MG63 (cell line): ENCODE measurements around the gene SLC16A10. TPM values are rescaled to one million over a fixed set of nuclear protein-coding genes. Genes with fewer than 3 reads are reported as not detected.
"Not testable (repeated sequence)": the region's sequence is repeated elsewhere in the genome, so short reads cannot be mapped to it uniquely, and the experiment has no call there.

Experiments used
- DNase-seq: peaks from one replicate; pipeline ENCODE4 v3.0.0-alpha.2; 2020
- H3K27me3 ChIP-seq: fragments of 250-450 bp; sonication (Bioruptor Pico); 2 replicates; pipeline ENCODE4 v1.5.1; 2020; ENCODE audit warnings: mild to moderate bottlenecking, moderate library complexity
- H3K36me3 ChIP-seq: fragments of 250-450 bp; sonication (Bioruptor Pico); 2 replicates; pipeline ENCODE4 v1.5.1; 2020; ENCODE audit warnings: mild to moderate bottlenecking, moderate library complexity
- H3K4me3 ChIP-seq: fragments of 250-450 bp; sonication (Bioruptor Pico); 2 replicates; pipeline ENCODE4 v1.5.1; 2020; ENCODE audit warnings: mild to moderate bottlenecking, moderate library complexity
- H3K9me3 ChIP-seq: fragments of 250-450 bp; sonication (Bioruptor Pico); 2 replicates; pipeline ENCODE4 v1.5.1; 2020; ENCODE audit warnings: mild to moderate bottlenecking, moderate library complexity
- total RNA-seq: library from RNA; depleted of rRNA; stranded (reverse); fragments of >200 nt; shearing (Covaris generic); gene quantifications from 2 replicates; pipeline ENCODE4 v1.2.3, GENCODE V29; 2014; ENCODE audit warnings: low replicate concordance

The SLC16A10 gene
- total RNA-seq, 1 experiment from 2014 or later: 0.40 TPM

DNA sequence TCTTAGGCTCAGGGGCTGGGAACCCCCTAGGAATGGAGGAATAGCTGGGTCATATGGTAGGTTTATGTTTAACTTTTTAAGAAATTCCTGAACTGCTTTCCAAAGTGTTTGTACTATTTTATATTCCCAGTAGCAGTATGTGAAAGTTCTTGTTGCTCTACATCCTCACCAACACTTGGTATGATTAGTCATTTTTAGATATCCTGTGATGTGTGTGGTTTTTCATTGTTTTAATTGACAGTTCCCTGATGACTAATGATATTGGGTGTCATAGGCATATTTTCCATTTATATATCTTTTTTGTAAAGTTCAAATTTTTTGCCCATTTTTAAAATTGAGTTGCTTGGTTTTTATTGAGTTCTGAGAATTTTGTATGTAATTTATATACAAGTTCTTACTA lies 72.3 kb downstream of the SLC16A10 start:
- no peak for DNase-seq
- Histone ChIP-seq H3K4me3 (no peak overlapping the region), H3K9me3 (0 out of 2 replicates have a peak, but pooled peaks cover 3% of the 10 kb centered on the region), H3K27me3 (no peaks in the 10 kb centered on the region), H3K36me3 (no peaks in the 10 kb centered on the region)

DNA sequence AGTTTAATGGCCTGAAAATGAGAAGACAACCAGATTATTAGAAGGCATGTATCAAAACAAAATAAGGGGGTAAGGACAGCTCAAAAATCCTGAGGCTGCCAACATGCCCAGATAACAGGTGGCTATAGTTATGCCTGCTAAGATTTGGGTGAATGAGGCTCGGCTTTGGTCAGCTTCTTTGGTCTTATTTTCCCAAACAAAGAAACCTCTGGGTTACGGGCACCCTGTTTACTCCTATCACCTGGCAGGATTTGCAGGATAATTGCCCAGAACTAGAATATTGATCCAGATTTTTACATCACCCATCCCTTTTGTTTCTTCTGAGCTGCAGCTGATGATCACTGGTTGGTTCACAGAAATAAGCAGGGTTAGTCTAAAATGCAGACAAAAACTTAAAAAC lies 74.3 kb downstream of the SLC16A10 start:
- DNase-seq: no peak
- Histone ChIP-seq H3K9me3 (0 out of 2 replicates have a peak, but pooled peaks cover 3% of the 10 kb centered on the region), H3K4me3 (no peak overlapping the region), H3K27me3 (no peaks in the 10 kb centered on the region), H3K36me3 (no peaks in the 10 kb centered on the region)

DNA sequence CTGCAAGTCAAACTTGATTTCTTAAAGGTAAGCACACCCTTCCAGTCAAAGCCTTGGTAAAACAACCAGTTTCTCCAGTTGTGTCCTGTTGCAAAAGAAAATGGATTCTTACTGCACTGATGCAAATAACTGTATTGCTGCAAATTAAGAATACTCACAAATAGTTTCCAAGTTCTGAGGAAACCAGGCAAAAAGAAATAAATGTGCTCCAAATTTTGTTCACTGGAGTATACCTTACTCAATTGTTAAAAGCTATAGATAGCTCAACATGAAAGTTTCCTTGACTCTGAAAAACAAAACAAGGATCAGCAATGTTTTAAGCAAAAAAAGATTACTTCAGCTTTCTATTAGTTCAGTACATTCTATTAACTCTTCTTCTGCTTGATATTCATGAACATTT lies 75.2 kb downstream of the SLC16A10 start:
- no peak for DNase-seq
- Histone ChIP-seq H3K36me3 (no peaks in the 10 kb centered on the region), H3K4me3 (no peak overlapping the region), H3K27me3 (no peaks in the 10 kb centered on the region), H3K9me3 (0 out of 2 replicates have a peak, but pooled peaks cover 3% of the 10 kb centered on the region)

DNA sequence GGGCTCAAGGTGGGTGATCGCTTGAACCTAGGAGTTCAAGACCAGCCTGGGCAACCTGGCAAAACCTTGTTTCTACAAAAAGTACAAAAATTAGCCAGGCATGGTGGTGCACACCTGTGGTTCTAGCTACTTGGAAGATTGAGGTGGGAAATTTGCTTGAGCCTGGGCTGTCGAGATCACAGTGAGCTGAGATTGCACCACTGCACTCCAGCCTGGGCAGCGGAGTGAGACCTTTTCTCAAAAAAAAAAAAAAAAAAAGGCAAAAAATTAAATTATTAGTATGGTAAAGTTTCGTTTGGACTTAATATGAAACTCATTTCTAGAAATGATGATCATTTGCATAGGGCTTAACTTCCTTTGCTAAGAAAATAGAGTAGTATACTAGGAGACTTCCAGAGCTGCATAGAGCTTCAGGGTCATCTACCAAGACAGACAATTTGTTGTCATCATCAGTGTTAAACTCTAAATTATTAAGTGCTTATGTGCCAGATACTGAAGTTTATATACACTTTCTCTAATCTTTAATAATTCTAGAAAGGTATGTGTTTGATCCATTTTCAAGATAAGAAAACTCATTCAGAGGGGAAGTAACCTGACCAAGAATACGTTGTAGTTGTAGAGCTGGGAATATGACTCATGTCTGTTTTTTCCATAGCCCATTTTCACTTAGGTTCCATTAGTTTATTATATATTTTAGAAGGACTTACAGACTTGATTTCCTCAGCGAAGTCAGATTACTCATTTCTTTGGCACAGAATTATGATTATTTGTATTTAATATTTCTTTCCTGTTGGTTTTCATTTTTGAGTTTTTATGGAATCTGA lies 84.5 kb downstream of the SLC16A10 start:
- no peak for DNase-seq
- Histone ChIP-seq H3K27me3 (no peaks in the 10 kb centered on the region), H3K9me3 (no peaks in the 10 kb centered on the region), H3K4me3 (no peak overlapping the region), H3K36me3 (no peaks in the 10 kb centered on the region)

DNA sequence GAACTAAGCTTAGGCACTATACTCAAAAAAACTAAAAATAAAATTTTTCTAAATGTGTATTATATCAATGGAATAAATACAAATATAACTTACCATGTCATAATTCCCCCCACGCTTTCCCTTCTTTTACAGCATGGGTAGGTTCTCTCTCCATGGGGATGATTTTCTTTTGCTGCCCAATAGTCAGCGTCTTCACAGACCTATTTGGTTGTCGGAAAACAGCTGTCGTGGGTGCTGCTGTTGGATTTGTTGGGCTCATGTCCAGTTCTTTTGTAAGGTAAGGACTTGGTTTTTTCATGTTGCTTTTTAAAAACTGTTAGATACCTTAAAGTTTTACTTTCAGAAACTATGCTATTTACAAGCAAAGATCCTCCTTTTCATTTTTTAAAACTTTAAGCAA lies 85.3 kb downstream of the SLC16A10 start:
- no peak overlapping the region for H3K4me3 ChIP-seq
- DNase-seq: no peak
- H3K9me3 ChIP-seq: no peaks in the 10 kb centered on the region
- no peaks in the 10 kb centered on the region for H3K27me3 ChIP-seq
- H3K36me3 ChIP-seq: no peaks in the 10 kb centered on the region

DNA sequence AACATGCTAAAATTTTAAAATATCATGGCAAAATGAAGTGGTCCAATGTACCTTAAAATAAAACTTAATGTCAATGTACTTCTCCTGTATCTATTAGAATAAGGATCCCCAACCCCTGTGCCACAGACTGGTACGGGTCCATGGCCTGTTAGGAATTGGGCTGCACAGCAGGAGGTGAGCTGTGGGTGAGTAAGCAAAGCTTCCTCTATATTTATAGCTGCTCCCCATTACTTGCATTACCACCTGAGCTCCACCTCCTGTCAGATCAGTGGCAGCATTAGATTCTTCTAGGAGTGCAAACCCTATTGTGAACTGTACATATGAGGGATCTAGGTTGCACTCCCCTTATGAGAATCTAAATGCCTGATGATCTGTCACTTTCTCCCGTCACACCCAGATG lies 86.0 kb downstream of the SLC16A10 start:
- DNase-seq: no peak
- Histone ChIP-seq H3K36me3 (no peaks in the 10 kb centered on the region), H3K4me3 (no peak overlapping the region), H3K9me3 (no peaks in the 10 kb centered on the region), H3K27me3 (no peaks in the 10 kb centered on the region)

DNA sequence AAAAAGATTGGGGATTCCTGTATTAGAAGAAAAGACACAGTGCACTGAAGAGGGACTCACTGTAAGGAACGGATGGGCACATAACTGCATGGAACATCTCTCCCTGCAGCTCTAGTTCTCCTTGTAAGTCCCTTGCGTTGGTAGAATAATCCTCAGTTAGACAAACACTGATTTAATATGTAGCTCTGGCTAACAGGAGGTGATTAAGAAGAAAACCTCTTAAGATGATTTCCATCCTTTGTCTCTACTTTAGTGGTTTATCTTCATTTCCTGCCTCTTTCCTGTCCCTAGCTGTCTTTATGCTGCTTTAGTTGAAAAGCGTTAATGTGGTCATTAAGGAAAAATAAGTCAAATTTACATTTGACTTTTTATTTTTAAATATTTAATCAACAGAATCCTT lies 86.6 kb downstream of the SLC16A10 start:
- no peaks in the 10 kb centered on the region for H3K27me3 ChIP-seq
- no peak overlapping the region for H3K4me3 ChIP-seq
- H3K36me3 ChIP-seq: no peaks in the 10 kb centered on the region
- no peak for DNase-seq
- H3K9me3 ChIP-seq: no peaks in the 10 kb centered on the region

DNA sequence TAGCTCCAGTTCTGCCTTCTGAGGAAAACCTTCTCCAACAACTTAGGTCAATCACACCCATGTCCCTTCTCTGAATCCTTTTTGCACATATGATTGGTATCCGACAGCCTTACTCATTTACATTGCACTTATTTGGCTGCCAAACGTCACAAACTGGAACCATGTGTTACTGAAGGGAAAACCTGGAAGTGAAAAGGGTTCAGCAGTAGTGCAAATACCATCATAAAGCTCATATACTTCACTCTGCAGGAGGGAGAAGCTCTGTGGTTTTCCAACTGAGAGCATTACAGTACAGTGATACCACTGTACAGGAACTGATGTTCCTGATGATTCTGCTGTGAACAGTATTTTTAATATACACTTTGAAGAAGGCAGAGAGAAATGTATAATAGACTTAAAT lies 87.8 kb downstream of the SLC16A10 start:
- Histone ChIP-seq H3K4me3 (no peak overlapping the region), H3K9me3 (no peaks in the 10 kb centered on the region), H3K36me3 (no peaks in the 10 kb centered on the region), H3K27me3 (no peaks in the 10 kb centered on the region)
- DNase-seq: no peak

DNA sequence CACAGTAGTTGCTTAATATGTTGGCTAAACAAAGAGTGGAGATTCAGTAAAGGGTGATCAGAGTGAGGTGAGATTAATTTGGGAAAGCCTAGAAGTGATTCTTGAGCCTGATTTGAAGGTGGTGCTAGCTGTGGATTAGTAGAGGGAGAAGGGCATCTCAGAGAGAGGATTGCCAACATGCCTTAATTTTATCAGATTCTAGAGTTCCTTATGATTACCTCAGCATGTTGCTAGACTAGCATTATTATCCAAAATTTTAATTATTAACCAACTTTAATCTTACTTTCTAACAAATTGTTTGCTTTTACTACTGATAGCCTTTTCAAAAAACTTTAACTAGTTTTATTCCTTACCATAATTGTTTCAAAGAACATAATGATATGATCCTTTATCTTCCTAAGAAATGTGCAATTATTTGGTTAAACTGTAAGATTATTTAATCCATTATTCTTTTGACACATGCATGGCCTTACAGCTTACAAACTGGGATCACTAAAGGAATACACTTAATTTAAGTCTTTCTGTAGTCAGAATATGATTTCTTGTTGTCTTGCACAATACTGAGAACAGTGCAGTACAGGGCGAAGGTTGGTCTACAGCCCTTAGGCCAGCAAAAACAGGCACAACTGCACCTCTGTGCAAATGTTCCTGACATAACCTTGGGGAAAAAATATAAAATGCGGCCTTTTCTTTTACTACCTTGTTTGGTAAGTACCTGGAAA lies 88.9 kb downstream of the SLC16A10 start:
- Histone ChIP-seq H3K4me3 (no peak overlapping the region), H3K27me3 (no peaks in the 10 kb centered on the region), H3K9me3 (no peaks in the 10 kb centered on the region), H3K36me3 (no peaks in the 10 kb centered on the region)
- no peak for DNase-seq

DNA sequence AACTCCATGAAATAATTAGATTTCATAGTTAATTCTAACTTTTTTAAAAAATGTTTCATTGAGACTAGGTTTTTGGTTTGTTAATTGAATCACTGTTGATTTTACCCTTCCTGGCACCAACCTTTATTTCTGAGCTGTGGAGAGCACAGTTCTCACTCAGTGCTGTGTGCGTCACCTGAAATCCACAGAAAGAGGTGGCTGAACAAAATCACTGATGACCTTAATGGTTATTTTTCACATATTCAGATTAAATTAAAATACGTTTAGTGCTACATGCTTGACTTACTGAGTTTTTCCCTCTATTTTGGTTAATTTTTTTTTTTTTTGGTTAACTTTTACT lies 89.4 kb downstream of the SLC16A10 start:
- Histone ChIP-seq H3K27me3 (no peaks in the 10 kb centered on the region), H3K9me3 (no peaks in the 10 kb centered on the region), H3K36me3 (no peaks in the 10 kb centered on the region), H3K4me3 (no peak overlapping the region)
- no peak for DNase-seq

DNA sequence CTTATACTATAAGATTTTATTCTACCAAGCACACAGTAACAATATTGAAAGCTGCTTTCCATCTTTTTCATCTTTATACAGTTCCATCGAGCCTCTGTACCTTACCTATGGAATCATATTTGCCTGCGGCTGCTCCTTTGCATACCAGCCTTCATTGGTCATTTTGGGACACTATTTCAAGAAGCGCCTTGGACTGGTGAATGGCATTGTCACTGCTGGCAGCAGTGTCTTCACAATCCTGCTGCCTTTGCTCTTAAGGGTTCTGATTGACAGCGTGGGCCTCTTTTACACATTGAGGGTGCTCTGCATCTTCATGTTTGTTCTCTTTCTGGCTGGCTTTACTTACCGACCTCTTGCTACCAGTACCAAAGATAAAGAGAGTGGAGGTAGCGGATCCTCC lies 89.8 kb downstream of the SLC16A10 start:
- no peak for DNase-seq
- no peaks in the 10 kb centered on the region for H3K27me3 ChIP-seq
- no peaks in the 10 kb centered on the region for H3K9me3 ChIP-seq
- H3K4me3 ChIP-seq: no peak overlapping the region
- H3K36me3 ChIP-seq: no peaks in the 10 kb centered on the region

DNA sequence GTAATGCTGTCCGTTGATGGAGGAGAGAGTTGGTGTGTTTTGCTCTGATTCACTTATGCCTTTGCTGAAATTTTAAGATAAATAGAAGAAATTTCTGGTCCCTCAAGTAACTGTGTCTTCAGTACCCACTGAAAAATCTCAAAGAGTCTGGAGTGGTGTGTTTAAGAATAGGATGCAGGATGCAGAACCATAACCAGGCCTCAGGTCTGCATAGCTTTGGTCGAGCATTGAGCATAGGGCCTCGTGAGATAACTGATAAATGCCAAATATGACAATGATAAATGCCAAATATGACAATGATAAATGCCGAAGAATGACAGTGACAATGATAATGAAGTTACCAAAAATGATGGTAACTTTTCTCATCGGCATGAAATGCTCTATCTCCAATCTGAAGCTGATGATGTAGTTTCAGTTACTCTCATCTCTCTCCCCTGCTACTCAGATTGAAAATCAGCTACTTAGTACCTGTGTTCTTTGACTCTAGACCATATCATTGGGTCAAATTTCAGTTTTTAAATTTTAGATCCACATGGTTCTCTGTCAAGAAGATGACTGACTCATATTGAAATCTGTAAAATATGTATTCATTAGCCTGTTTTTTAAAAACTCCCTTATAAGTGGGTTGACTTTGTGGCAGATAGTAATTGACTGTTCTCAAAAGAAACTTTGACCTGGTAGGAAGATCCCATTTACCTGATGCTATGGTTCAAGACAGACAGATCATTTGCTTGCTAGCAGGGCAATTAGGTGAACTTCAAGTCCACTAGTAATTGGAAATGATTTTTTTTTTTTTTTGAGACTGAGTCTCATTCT lies 96.6 kb downstream of the SLC16A10 start:
- no peaks in the 10 kb centered on the region for H3K9me3 ChIP-seq
- H3K27me3 ChIP-seq: no peaks in the 10 kb centered on the region
- DNase-seq: no peak
- H3K4me3 ChIP-seq: no peak overlapping the region
- no peaks in the 10 kb centered on the region for H3K36me3 ChIP-seq

DNA sequence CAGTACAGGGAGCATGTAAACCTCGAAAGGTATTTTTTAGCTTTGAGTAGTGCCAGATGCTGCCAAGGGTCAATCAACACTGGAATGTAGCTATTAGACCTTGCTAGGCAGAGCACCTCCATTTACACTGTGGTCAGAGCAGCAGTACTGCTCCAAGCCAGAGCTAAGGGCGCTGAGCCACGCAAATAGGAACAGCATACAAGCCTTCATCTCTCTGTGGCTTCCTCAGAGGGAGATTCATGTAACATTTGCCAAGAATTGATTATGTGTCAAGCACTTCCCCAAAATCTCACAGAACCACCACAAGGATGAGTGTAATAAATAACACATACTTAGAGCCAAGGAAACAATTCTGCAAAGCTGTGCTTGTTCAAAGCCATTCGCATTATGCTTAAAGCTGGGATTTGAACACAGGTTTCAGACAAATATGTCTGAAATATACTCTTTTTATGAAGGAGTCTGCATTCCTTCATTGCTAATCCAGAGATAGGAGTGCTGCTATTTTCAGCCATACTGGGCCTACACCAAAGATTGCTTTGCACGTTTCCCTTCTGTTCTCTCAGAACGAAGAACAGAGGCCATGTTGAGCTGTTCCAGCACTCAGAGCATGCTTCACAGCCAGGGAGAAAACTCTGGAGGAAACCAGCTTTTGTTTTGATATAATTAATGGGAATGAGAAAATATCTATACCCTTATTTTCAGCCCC lies 97.7 kb downstream of the SLC16A10 start:
- Histone ChIP-seq H3K27me3 (no peaks in the 10 kb centered on the region), H3K9me3 (no peaks in the 10 kb centered on the region), H3K4me3 (no peak overlapping the region), H3K36me3 (no peaks in the 10 kb centered on the region)
- no peak for DNase-seq

DNA sequence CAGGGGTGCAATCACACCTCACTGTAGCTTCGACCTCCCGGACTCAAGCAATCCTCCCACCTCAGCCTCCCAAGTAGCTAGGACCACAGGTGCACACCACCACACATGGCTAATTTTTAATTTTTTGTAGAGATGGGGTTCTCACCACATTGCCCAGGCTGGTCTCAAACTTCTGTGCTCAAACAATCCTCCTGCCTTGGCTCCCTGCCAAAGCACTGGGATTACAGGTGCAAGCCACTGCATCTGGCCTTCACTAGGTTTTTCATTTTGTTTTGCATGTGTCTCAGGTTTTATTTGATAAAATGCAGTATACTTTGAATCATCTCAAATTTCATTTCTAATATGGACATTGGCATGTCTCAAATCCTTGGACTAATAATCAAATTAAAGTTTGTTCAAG lies 98.7 kb downstream of the SLC16A10 start:
- no peaks in the 10 kb centered on the region for H3K27me3 ChIP-seq
- no peak for DNase-seq
- H3K4me3 ChIP-seq: no peak overlapping the region
- H3K9me3 ChIP-seq: no peaks in the 10 kb centered on the region
- no peaks in the 10 kb centered on the region for H3K36me3 ChIP-seq

DNA sequence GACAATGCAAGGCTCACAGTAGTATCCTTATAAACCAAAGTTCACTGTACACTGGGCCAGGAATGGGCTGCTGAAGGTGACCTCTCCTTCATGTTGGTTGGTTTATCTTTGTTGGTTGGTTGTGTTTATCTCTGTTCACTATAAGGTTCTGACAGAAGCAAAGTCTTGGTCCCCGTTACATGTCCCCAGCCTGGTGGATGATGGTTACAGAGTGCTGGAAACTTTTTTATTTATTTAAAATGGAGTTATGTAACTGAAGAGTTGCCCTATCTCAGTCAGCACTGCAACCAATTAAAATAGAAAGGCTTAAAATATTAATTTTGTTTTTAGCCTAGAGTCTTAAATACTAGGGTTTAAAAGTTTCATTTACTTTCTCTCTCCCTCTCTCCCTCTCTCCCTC lies 100.6 kb downstream of the SLC16A10 start:
- Histone ChIP-seq H3K9me3 (no peaks in the 10 kb centered on the region), H3K4me3 (no peak overlapping the region), H3K27me3 (no peaks in the 10 kb centered on the region), H3K36me3 (no peaks in the 10 kb centered on the region)
- DNase-seq: no peak

DNA sequence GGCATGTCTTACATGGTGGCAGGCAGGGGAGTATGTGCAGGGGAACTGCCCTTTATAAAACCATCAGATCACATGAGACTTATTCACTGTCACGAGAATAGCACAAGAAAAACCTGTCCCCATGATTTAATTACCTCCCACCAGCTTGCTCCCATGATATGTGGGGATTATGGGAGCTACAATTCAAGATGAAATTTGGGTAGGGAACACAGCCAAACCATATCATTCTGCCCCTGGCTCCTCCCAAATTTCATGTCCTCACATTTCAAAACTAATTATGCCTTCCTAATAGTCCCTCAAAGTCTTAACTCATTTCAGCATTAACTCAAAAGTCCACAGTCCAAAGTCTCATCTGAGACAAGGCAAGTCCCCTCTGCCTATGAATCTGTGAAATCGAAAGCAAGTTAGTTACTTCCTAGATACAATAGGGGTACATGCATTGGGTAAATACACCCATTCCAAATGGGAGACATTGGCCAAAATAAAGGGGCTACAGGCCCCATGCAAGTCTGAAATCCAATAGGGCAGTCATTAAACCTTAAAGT lies 102.4 kb downstream of the SLC16A10 start:
- not testable (repeated sequence) for H3K9me3 ChIP-seq, H3K36me3 ChIP-seq, H3K4me3 ChIP-seq, H3K27me3 ChIP-seq, DNase-seq
